AG10803 (cell line): ENCODE measurements around the gene PIK3C2A.

ENCODE experiments used
- DNase-seq: peaks from one replicate; pipeline ENCODE4 v3.0.0; 2010; ENCODE audit warnings: low read depth
- H3K4me3 ChIP-seq: 2 replicates; pipeline ENCODE4 v1.5.1; 2011; ENCODE audit warnings: mild to moderate bottlenecking, low read length, control low read depth
- TF ChIP-seq, protein P1 (sequence below): conservative IDR thresholded peaks from 2 replicates; pipeline ENCODE4 v1.5.1; 2011; ENCODE audit warnings: mild to moderate bottlenecking, low read length, control low read depth, inconsistent platforms

PIK3C2A gene, protein sequence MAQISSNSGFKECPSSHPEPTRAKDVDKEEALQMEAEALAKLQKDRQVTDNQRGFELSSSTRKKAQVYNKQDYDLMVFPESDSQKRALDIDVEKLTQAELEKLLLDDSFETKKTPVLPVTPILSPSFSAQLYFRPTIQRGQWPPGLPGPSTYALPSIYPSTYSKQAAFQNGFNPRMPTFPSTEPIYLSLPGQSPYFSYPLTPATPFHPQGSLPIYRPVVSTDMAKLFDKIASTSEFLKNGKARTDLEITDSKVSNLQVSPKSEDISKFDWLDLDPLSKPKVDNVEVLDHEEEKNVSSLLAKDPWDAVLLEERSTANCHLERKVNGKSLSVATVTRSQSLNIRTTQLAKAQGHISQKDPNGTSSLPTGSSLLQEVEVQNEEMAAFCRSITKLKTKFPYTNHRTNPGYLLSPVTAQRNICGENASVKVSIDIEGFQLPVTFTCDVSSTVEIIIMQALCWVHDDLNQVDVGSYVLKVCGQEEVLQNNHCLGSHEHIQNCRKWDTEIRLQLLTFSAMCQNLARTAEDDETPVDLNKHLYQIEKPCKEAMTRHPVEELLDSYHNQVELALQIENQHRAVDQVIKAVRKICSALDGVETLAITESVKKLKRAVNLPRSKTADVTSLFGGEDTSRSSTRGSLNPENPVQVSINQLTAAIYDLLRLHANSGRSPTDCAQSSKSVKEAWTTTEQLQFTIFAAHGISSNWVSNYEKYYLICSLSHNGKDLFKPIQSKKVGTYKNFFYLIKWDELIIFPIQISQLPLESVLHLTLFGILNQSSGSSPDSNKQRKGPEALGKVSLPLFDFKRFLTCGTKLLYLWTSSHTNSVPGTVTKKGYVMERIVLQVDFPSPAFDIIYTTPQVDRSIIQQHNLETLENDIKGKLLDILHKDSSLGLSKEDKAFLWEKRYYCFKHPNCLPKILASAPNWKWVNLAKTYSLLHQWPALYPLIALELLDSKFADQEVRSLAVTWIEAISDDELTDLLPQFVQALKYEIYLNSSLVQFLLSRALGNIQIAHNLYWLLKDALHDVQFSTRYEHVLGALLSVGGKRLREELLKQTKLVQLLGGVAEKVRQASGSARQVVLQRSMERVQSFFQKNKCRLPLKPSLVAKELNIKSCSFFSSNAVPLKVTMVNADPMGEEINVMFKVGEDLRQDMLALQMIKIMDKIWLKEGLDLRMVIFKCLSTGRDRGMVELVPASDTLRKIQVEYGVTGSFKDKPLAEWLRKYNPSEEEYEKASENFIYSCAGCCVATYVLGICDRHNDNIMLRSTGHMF (N-terminal part only)

DNA sequence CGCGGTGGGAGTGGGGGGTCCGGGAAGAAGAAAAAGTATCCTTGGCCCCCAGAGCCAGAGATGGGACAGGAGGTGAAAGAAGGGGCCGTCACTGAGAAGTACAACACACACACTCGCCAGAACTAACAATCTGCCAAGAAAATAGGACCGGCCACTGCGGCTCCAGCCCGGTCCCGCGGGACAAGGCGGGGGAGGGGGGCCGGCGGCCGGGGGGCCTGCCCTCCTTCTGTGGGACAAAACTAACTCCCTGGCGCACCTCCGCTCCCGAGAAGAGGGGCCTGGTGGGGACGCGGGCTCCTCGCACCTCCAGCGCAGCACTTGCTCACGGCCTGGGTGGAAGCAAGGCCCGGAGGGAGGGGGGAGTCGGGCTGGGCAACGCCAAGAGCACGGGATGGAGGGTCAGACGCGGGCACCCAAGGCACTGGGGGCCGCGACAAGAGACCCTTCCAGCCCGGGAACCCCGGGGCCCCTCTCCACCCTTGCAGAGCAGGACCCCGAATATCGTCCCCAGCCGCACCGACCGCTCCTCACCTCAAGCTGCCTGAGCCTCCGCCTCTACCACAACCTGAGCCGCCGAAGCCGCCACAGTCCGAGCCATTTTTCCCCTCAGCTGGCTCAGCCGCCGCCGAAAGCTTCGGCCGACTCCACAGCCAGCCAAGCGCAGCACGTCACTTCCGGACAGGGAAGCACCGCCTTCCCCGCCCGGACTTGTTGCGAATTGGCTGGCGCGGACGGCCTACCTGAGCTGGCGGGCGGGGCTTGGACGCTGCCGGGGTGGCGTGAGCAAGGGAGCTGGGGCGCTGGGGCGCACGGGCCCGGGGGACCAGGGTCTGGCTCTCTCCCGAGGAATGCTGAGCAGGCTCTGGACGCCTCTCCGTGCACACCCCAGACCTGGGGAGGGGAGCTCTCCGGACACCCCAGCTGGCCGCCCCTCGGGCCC lies at the start of gene PIK3C2A:
TSS of gene PIK3C2A (minus strand) at position 670 of the 940 bp plus-strand sequence. CDS start 38,245 bp downstream, outside the sequence.
- peak; percentile 87 for DNase-seq
- H3K4me3 ChIP-seq: peak within 1 kb of the TSS; percentile 88
- TF ChIP-seq, protein P1, sequence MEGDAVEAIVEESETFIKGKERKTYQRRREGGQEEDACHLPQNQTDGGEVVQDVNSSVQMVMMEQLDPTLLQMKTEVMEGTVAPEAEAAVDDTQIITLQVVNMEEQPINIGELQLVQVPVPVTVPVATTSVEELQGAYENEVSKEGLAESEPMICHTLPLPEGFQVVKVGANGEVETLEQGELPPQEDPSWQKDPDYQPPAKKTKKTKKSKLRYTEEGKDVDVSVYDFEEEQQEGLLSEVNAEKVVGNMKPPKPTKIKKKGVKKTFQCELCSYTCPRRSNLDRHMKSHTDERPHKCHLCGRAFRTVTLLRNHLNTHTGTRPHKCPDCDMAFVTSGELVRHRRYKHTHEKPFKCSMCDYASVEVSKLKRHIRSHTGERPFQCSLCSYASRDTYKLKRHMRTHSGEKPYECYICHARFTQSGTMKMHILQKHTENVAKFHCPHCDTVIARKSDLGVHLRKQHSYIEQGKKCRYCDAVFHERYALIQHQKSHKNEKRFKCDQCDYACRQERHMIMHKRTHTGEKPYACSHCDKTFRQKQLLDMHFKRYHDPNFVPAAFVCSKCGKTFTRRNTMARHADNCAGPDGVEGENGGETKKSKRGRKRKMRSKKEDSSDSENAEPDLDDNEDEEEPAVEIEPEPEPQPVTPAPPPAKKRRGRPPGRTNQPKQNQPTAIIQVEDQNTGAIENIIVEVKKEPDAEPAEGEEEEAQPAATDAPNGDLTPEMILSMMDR: no peak

- no peak overlapping the region for H3K4me3 ChIP-seq
- TF ChIP-seq, protein P1: no peak
- peak; percentile 33 for DNase-seq
These were observed 49.4 kb upstream of the PIK3C2A start for GRCh38 chr11:17257196-17257595.

DNA sequence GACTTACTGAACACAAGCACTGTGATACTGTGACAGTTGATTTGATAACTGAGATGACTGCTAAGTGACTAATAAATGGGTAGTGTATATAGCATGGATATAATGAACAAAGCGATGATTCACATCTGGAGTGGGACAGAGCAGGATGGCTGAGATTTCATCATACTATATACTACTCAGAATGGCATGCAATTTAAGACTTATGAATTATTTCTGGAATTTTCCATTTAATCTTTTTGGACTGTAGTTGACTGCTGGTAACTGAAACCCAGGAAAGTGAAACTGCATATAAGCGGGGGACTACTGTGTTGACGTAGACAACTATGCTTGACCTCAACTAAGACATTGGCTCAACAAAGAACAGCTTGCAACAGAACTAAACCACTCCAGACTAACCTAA lies 48.7 kb upstream of the PIK3C2A start:
- TF ChIP-seq, protein P1: no peak
- peak; percentile 93 for DNase-seq
- H3K4me3 ChIP-seq: peak overlapping the region; percentile 10; the same call in 1 of the 2 replicates

DNA sequence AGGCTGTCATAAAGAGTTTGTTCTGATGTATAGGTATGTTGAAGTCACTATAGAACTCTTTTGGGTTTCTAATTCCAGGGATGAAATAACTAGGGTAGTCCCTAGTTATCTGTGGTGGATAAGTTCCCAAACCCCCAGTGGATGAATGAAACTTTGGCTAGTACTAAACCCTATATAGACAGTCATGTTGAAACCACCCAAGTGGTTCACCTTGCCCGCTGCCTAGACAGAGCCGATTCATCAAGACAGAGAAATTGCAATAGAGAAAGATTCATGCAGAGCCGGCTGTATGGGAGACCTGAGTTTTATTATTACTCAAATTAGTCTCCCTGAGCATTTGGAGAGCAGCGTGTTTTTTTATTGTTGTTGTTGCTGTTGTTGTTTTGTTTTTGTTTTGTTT lies 44.9 kb upstream of the PIK3C2A start:
- no peak for DNase-seq
- TF ChIP-seq, protein P1: no peak
- H3K4me3 ChIP-seq: no peak overlapping the region

- H3K4me3 ChIP-seq: no peak overlapping the region
- DNase-seq: peak; percentile 27
These were observed 43.0 kb upstream of the PIK3C2A start for GRCh38 chr11:17250561-17251350.

More at GRCh38 chr11:17250561-17251350, 43.0 kb upstream of the PIK3C2A start:
- TF ChIP-seq, protein P1: no peak
